Eye (tissue), 1 donor: ENCODE results near the gene CCDC187.

Experiments
- DNase-seq: peaks from one replicate; pipeline ENCODE4 v3.0.0-alpha.2; 2015

The CCDC187 gene

DNA sequence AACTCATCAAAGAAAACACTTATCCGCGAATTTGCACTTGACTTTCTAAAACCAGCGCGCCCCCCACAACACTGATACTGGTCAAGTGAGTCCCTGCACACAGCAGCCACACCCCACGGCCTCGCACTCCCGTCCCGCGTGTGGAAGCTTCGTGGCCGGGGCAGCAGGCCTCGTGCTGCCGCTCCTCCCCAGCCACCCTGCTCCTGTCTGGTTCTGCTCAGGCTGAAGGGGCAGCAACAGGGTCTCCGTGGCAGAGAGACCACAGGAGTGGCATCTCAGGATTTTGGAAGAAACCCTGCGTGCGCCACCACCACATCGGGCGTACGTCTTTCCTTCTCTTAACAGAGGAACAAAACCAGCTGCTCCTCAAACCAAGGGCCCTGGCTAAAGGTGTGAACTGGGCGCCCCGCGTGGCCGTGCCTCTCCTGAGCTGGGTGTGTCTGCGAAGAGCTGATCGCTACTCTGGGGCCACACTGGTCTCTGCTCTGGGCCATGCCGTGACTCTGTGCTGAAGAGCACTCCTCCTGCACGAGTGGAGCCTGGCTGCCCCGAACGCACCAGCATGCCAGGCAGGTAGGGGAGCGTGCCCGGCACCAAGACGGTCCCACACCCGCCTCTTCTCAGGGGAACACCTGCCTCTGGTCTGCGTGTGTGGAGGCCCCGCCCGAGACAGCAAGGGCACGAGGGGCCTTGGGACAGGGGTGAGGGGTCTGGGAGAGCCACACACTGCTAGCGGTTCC lies 81.6 kb downstream of the CCDC187 start:
- DNase-seq, result no peak

DNA sequence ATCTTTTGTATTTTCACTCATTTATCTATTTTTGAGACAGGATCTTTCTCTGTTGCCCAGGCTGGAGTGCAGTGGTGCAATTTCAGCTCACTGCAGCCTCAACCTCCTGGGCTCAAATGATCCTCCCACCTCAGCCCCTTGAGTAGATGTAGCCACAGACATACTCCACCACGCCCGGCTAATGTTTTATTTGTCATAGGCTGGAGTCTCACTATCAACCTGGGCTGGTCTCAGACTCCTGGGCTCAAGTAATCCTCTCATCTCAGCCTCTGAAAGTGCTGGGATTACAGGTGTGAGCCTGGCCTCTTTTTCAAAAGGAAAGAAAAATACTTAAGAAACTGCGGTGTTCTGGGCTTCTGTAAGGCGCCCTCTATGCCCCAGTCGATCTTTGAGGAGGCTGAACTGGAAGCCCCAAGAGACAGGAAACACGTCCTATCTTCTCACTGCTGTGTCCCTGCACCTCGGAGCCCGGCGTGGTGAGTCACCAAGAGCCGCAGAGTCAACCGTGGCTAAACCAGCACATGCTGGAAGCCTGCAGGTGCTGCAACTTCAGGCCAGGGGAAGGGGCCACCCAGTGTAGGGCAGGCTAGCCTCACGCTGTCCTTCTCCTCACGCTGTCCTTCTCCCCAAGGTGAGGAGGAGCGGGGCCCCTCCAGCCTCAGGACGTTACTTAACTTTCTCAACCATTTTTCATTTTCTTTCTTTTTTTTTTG lies 83.7 kb downstream of the CCDC187 start:
- no peak for DNase-seq

DNA sequence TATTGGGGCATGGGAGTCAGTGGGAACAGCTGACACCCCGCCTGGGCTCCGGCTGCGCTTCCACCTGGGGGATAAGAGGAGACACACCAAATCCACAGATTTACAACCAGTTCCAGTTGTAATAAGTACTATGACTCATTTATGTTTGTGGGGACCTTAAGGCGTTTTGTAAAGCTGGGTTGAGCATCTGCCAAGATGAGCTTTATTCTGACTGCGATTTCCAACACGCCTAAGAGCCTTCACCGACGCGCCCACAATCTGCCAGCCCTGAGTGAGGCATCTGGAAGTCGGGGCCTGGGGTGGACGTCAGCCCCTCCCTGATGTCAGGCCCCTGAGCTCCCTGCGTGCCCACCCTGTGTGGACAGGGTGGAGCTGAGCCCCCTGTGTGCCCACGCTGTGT lies 84.6 kb downstream of the CCDC187 start:
- DNase-seq, result no peak

DNA sequence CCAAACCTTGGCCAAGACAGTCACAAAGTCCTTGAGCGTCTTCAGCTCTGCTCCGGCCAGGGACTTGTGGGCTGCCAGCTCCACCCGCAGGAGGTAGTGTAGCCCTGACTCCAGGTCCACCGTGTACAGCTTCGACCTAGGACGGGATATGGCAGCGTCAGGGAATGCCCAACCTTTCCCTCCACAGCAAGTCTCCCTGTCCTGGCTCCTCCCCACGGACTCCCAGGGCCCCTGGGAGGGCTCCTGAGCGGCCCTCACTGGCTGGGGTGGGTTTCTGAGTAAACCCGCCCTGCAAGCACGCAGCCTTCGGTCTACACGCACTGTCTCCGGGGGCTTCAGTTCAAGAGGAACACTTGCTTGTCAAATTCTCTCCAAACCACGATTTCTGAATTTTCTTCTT lies 85.2 kb downstream of the CCDC187 start:
- DNase-seq, result no peak

DNA sequence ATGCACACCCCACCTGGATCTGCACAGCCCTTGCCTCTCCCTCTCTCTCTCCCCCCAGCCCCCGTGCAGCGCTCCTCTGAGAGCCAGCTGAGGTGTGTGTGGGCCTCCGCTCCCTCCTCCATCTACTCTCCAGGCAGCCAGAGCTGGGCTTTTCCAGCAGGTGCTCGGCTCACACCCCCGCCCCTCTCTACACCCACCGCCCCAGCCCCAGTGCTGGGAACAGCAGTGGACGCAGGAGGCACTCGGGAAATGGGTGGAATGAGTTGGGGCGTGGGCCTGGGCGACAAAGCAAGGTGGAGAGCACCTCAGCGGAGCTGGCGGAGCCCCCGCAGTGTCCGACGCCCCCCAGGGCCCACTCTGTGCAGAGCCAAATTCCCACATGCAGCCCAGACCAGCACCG lies 85.6 kb downstream of the CCDC187 start:
- DNase-seq, result no peak

DNA sequence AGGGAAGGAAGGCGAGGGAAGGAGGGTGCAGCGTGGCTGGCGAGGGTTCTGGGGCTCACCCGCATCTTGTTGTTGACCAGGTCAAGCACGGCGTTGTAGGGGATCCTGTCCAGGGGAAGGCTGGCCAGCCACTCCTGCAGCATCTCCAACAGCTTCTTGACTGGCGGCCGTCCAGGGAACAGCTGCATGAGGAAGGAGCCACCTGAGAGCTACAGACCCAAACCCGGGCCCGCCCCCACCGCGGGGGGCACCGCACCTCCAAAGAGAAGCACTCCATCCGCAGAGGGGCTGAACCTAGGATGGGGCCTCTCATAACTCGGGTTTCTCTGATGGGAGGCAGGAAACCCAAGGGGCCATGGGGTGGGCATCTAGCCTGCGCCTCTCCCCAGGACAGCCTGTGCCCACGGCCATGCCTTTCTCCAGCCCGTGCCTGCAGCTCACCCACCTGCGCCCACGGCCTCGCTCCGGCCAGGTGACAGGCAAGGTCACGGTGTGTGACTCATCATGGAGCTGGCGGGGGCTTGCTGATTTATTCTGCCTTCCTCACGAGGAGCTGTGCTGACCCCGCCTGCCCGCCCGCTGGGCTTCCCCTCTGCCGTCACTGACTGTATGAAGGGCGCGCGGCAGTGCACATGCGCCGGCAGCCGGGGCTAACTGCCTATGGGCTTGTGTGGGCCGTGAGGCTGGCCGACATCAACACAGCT lies 87.2 kb downstream of the CCDC187 start:
- no peak for DNase-seq

DNA sequence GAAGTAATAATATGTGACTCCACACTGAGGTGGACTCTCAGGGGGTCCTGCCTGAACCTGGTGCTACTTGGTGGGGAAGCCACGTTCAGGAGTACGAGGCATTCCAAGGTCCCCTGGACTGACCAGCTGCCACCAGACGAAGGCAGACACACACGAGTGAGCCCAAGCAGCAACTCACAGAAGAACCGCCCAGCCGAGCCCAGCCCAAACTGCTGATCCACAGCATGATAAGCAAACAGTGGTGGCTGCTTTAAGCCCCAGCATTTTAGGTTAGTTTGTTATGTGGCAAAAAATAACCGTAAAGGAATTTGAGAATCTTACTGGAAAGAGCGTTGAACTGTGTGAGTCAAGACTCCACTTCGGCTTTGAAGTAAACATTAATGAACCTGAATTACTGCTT lies 90.2 kb downstream of the CCDC187 start:
- DNase-seq, result no peak

DNA sequence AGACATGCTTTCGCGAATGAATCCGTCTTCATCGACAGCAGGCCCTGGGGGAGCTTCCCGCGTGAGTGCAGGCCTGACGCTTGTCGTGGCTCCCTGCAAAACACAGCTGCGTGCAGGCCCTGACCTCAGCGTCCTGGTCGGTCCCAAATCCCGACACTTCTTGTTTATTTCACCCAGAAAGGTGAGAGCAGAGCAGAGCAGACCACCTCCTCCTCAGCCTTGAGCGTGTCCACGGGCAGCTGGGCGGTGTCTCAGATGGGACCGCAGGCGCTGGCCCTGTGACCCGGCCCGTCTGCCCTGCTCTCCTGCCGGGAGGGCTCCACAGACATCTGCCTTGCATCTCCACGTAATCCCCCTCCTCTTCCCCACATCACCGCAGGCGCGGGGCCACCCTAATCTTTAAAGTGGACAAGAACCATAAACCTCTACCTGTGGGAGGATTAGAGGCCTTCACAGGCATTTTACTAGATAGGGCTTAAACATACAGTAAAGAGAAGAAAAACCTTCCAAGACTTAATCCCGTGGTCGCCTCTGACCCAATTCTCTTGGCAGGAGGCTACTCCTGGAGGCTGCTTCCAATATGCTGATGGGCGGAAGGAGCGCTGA lies 91.4 kb downstream of the CCDC187 start:
- DNase-seq, result no peak

DNA sequence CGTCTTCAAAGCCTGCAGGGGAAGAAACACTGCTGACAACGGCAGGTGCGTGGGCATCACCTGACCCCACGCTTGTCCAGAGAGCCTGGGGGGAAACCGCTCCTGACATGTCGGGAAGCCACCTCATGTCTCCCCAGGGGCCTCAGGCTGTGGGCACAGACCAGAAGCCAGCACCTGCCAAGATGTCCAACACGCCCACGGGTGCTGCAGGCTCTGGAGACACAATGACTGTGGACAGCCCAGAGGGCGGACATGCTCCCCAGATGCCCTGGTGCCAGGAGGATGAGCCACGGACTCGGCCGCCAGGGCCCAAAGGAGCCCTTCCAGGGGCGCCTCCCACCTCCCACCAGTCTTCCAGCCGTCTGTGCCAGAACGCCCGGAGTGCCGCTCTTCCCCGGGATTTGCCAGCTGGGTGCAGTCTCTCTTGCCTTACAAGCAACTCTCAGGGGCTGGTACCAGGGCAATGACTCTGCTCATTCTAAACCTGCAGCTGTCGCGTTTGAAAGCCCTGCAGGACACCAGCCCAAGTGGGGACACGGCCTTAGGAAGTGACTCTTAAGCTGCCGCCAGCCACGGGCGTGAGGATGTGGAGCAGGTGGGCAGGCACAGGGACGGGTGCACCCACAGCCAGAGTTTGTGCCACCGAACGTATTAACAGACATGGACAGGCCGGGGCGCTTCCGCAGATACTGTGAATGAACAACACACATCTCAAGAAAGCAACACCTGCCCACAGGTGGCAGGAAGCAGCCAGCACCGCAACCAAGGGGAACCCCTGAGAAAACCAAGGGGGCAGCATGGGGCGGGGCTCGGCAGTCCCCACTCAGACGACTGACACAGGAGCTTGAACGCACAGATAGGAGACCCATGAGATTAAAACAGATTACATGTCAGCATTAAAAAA lies 92.2 kb downstream of the CCDC187 start:
- DNase-seq, result no peak

DNA sequence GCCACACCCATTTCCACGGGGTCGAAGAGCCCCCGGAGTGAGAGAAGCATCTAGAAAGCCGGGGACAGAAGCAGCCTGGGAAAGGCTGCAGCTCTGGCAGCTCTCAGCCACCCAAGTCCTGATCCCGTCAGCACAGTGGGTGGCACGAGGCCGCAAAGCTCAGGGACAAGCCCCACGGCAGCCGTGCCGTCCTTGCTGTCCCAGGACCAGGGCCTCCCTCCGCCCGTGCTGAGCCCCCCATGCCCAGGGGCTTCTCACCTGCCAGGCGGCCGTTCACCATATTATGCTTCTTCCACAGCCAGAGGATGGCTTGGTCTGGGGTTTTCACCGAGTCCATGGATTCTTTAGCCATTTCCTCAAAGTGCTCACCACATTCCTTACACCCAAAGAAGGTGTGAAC lies 92.9 kb downstream of the CCDC187 start:
- DNase-seq, result no peak

DNA sequence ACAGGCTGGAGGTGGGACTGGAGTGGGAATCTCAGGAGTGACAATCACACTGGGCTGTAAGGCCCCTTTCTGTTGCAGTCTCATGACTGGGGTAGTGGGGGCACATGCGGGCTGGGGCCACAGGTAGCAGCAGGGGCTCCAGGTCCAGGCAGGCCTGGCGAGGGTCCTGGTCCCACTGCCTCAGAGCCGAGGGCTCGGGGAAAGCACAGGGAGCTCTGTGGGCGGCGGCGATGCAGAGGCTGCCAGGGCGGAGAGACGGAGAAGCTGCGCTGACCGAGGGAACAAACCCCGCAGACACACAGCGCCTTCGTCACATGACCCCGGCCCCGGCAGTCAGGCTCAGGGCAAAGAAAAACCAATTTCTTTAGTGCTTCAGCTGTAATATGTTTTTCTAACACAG lies 93.6 kb downstream of the CCDC187 start:
- no peak for DNase-seq

DNA sequence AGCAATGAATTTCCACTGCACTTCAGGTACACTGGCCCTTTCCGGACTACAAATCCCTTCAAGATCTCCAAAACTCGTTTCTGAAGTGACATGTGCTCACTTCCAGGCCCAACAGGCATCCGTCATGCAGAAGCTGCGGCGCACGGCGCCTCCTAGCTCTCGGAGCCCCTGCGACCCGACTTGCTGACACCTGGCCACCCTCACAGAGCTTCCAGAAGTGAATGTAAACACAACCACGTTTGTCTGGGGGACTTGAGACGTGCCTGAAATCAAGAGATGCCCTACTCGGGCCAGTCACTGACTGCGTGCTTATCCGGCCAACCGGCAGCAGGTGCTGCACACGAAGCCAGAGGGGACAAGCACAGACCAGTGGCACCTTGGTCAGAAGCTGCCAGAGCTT lies 94.1 kb downstream of the CCDC187 start:
- no peak for DNase-seq

DNA sequence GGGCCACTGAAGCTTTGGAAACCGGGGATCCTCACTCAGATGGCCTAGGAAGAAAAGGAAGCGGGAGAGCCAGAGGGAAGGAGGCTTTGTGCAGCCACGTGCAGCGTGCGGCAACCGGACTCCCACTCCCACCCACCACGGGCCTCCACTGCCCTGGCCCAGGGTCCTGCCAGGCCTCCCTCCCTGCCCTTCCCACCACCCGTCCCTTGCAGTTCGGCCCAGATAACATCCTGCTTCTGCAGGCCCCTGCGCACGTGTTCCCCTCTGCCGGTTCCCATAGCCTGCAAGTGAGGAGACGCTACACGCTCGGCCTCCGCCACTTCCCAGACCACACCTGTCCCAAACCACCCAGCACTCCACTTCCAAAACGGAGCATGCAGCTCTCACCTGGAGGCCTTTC lies 94.7 kb downstream of the CCDC187 start:
- no peak for DNase-seq

DNA sequence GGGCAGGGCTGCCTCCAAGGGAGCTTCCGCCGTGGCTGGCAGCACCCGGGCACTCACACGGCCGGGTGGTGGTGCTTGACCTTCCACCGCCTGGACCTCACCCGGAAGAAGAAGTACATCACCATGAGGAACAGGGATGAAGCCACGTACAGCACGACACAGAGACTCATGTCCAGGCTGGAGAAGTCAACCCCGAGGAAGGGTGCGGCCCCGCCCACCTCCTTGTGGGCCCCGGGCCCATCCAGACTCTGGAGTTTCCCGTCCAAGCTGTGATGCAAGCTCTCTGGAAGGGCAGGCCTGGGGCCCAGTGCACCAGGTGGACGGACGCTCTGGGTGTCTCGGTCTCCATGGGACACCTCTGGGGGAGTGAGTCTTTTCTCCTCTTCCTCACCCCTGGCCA lies 95.2 kb downstream of the CCDC187 start:
- no peak for DNase-seq

DNA sequence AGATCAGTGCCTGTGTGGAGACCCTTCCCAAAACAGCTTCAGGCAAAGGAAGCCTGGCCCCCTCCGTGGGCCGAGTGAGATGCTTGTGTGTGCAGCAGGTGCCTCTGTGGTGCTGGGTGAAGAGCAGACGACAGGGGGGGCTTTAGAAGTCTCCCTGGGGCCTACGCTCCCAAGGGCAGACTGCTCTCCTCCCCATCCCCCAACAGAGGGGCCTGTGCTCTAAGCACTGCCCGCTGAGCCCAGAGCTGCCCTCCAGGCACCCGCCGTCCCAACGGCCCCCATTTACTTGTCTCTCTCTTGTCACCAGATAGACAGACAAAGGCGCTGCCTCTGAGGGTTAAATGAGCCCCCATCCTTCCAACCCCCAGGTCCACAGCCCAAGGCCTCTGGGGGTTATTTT lies 96.3 kb downstream of the CCDC187 start:
- DNase-seq, result no peak

DNA sequence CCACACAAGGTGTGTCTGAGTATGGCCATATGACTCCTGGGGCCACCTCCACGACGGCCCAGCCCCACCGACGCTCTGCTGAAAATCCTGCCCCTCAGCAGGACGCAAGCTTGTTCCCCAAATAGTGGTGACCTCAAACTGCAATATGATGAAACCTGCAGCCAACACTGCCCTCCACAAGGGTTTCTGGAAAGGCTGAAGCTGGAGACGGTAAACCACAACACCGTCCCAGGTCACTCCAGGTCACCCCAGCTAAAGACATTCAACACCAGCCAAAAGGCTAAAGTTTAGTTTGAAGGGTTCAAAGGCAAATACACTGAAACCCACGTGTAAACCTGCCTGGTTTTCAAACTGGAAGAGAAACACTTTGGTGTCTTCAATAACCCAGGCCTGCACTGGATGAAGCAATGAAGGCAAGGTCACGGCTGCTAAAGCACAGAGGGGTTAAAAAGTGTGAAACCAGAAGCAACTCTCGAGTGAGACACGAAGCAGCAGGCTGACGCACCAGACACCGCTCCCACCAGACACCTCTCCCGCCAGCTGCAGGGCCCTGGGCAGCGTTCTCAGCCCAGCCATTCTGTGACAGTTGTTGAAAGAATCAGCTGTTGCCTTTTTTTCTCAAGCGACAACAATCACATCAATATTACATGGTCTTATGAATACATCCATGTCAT lies 97.2 kb downstream of the CCDC187 start:
- DNase-seq, result peak; percentile 67

DNA sequence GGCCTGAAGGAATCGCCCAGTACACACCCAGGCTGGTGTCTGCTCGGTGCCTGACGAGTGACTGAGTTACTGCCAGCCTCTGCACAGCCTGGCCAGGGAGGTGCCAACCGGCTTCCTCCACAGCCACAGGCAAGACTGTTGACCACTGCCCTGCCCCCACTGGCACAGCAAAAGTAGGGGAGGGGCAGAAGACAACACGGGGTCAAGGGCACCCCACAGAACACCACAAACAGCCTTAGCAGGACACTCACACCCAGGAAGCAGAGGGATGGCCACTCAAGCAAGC lies 98.2 kb downstream of the CCDC187 start:
- DNase-seq, result no peak

DNA sequence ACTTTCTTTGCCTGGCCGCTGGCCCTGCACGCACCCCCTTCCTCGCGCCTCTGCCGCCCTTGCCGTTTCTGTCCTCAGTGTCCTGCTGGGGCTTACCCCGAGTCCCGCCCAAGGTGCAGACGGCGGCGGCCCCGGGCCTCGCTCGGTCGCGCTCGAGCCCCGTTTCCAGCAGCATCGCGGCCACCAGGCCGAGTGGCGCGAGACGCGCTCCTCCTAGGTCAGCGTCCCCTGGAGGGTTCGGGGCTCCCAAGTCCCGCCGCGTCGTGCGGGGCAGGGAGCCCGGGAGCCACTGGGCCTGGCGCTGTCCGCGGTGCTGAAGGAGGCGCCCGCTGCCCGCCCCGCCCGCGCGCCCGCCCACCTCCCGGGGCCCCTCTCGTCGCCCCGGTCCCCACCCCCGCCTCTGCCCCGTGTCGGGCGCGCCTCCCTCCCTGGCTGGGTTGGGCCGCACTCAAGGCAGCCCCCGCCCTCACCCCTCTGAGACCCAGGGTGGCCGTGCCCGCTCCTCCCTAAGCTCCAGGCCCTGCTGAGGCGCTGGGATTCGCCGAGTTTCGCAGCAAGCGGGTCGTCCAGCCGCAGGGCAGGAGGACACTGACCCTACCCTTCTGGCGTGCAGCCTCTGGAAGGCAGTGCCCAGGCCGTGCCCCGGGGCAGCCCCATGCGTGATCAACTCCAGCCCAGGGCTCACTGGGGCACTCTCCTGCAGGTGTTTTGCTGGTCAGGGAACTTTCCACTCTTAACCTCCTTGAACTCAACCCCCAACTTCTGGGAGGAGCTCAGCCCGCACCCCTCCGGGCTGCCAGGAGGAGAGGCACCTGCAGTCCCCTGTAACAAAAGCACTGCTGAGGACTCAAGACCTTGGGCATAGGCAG lies 98.8 kb downstream of the CCDC187 start, which contains the start of gene LHX3:
LHX3 (minus strand) TSS at position 291 of the 869 bp plus-strand sequence; CDS start at position 175, 116 bp downstream.
- DNase-seq, result peak; percentile 73

DNA sequence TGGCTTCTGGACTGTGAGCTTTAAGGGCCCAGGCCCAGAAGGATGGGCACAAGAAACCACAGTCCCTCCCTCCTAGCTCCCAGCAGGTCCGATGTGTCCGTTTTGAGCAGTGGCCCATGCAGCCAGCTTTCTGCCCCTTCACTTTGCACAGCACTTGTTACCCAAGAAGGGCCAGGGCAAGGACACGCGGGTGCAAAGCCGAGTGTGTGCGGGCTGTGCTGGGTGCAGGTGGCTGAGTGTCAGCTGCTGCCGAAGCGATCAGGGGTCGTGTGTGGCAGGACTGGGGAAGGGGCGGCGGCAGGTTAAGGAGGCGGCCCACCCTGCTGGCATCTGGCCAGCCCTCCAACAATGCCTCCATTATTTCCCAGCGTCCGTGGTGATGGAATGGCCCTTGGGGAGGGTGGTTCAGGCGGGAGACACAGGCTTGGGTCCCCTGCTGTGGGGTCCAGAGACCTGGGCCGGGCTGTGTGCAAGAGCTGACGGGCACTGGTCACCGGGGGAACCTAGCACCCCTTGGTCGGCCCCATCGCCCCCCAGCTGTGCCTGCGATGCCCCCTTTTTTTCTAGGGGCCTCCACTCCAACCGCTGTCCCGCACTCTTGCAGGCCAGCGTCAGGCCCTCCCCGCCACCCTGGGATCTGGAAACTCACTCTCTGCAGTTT lies 99.6 kb downstream of the CCDC187 start:
- DNase-seq, result no peak

DNA sequence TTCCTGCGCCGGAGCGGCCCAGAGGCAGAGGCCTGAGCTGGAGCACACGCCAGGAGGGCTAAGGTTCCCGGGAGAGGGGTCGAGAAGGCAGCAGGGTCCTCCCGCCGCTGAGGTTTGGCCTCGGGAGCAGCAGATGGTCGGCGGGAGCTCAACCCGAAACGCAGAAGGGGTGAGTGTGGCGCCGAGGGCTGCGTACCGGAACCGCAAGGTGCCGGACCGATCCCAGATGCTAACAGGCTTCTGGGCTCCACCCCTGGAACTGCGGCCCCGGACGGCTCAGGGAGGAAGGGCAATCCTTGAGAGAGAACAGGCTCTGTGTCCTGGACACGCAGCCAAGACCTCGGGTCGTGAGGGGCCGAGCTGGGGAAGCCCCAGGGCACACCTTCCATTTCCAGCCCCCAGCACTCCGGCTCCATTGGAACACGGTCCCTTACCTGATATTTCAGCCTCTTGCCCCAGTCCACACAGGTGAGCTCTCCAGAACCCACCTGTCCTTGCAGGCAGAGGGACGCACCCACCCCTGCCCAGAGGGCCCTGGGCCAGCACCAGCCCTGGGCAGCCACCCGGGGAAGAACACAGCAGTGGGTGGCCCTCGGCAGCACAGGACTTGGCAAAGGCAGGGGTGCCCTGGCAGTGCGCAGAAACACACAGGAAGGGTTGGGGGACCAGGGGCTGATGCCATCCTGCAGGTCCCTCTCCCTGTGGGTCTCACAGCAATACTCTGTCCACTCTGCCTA lies 100.3 kb downstream of the CCDC187 start:
- no peak for DNase-seq
